GM12872 (cell line): ENCODE data around the gene RSAD2.

Experiments
- CTCF ChIP-seq: IDR thresholded peaks from 3 replicates; pipeline ENCODE4 v1.5.1; 2011; ENCODE audit warnings: low read depth, mild to moderate bottlenecking, low read length, moderate library complexity; ENCODE audit not compliant: insufficient read depth

The RSAD2 gene

DNA sequence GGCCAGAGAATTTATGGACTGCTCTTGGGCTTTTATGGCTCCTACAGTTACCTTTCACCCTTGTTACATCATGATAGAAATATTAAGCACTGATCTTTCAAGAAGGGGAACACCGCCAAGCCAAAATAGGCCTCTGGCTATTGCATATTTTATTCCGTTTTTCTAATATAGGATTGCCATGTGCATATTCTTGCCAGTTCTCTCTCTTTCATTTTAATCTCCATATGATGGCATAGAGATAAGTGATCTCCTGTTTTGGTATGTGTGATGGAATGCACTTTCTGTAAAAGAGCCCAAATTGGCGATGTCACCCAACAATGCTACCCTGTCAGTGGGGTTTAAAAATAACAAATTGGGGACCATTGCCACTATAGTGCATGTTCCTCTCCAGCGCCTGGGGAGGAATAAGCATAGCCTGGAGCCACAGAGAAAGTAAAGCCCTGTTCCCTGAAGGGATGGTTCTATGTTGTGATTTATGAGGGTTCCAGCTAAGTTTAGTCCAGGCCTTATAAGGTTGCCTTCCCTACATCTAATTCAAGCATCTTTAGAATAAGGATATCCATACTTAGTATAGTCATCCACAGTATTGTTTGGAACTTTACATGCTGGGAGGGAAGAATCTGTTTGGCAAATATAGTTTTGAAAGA, 38.8 kb upstream of the RSAD2 start:
- no peak for TF ChIP-seq CTCF

DNA sequence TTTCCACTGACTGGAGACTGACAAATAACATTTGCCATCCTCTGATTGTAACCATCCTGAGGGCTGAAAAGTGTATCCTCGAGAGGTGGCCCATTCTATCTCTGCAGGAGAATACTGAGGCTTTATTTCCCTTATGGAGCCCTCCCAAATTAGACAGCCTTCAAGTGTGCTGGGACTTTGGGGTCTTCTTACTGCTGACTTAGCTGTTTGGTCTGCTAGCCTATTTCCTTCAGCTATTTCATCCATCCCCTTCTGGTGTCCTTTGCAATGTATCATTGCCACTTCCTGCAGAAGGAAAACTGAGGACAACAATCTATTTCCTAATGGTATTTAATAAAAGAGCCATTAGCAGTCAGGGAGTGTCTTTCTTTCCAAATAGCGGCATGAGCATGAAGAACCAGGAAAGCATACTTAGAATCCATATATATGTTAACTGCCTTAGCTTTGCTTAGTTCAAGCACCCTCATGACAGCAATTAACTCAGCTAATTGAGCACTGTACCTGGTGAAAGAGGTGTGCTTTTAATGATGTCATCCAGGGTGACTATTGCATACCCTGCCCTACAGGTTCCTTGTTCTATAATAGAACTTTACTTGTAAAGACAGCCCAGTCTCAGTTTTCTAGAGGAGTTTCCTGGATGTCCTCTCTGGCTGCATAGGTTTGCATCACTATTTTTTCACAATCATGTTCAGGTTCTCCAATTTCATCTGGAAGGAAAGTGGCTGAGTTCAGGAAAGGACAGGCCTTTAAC, 35.9 kb upstream of the RSAD2 start:
- no peak for TF ChIP-seq CTCF

DNA sequence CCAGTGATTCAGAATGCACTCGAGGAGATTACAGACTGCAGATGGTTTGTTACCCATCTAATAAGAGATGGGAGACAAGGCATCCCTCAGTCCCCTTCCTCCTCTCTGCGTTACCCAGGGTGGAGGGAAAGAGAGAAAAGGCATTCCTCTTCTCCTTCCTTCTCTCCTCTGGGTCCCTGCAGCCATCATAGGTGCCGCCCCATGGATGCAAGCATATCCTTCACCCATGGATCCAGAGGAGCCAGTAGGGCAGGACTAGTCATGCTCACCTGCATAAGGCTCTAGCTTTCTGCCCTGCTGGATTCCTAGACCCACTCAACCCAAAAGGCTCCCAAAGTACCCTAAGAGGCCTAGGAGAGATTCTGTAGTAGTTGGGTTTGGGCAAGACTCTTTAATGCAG, 32.3 kb upstream of the RSAD2 start:
- TF ChIP-seq CTCF = no peak

DNA sequence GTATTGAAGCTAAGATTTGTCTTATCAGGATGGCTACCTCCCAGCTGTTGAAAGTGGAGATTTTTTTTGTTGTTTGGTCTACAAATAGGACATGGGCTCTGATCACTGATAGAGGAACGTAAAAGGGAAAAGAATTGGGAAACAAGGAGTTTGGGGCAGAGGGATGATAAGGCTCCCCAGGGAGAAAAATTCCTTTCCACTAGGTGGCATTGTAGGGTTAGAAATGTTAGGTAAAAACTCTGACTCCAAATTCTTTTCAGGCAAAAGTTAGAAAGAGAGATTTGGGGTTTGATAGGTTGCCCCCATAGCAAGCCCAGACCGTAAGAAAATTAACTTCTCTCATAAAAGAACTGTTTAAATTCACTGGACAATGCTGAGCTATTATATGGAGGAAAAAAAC, 31.7 kb upstream of the RSAD2 start:
- TF ChIP-seq CTCF = 0 out of 3 replicates have a peak, but pooled peaks have one; percentile 20

GRCh38 chr2:6846540-6846939, 31.0 kb upstream of the RSAD2 start:
- TF ChIP-seq CTCF = no peak

GRCh38 chr2:6846967-6847681, 30.5 kb upstream of the RSAD2 start:
- TF ChIP-seq CTCF = no peak

DNA sequence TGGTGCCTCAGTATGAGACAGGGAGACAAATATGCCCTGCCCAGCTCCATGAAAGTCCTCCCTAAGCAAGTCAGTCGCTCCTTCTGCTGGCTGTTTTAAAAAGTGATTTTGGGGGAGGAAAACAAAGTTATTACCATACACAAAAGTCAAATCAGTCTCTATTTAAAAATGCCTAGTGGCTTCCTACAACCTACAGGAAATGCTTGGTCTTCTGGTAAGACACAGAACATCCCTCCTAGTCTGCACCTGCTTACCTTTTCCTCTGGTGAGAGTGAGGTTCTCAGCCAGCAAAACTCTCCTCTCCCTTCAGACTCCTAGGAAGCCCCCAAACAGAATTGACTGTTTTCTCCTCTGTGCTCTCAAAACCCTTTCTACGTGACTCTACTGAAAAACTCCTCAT, 25.4 kb upstream of the RSAD2 start:
- TF ChIP-seq CTCF = no peak
